ENCODE measurements around the gene SYMPK.

Gene SYMPK

DNA sequence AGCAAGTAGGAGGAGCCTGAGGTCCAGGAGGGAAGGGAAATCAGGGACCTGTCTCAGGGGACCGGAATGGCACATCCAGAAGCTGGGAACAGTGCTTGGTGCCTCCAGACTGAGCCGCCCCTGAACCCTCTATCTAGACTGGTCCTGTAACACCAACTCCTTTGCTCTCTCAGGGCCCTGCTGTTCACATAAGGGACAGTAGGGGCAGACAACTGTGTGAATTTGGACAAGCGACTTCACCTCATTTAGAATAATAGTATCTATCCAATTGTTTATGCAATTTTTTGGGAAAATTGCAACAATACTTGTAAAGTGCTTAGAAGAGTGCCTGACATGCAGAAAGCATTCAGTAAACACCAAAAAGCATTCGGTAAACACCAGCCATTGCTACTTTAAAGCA lies 14.0 kb downstream of the SYMPK start (continued):
- TF ChIP-seq, protein P1, sequence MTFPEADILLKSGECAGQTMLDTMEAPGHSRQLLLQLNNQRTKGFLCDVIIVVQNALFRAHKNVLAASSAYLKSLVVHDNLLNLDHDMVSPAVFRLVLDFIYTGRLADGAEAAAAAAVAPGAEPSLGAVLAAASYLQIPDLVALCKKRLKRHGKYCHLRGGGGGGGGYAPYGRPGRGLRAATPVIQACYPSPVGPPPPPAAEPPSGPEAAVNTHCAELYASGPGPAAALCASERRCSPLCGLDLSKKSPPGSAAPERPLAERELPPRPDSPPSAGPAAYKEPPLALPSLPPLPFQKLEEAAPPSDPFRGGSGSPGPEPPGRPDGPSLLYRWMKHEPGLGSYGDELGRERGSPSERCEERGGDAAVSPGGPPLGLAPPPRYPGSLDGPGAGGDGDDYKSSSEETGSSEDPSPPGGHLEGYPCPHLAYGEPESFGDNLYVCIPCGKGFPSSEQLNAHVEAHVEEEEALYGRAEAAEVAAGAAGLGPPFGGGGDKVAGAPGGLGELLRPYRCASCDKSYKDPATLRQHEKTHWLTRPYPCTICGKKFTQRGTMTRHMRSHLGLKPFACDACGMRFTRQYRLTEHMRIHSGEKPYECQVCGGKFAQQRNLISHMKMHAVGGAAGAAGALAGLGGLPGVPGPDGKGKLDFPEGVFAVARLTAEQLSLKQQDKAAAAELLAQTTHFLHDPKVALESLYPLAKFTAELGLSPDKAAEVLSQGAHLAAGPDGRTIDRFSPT (tag by site-specific recombination; IDR thresholded peaks at IDR 0.05), result no peak
- TF ChIP-seq ZNF132 (tag by site-specific recombination; IDR thresholded peaks at IDR 0.05; ENCODE audit: borderline replicate concordance), result no peak
- TF ChIP-seq, protein P2, sequence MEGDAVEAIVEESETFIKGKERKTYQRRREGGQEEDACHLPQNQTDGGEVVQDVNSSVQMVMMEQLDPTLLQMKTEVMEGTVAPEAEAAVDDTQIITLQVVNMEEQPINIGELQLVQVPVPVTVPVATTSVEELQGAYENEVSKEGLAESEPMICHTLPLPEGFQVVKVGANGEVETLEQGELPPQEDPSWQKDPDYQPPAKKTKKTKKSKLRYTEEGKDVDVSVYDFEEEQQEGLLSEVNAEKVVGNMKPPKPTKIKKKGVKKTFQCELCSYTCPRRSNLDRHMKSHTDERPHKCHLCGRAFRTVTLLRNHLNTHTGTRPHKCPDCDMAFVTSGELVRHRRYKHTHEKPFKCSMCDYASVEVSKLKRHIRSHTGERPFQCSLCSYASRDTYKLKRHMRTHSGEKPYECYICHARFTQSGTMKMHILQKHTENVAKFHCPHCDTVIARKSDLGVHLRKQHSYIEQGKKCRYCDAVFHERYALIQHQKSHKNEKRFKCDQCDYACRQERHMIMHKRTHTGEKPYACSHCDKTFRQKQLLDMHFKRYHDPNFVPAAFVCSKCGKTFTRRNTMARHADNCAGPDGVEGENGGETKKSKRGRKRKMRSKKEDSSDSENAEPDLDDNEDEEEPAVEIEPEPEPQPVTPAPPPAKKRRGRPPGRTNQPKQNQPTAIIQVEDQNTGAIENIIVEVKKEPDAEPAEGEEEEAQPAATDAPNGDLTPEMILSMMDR (tag by site-specific recombination; IDR thresholded peaks at IDR 0.05), result no peak
- TF ChIP-seq, protein P3, sequence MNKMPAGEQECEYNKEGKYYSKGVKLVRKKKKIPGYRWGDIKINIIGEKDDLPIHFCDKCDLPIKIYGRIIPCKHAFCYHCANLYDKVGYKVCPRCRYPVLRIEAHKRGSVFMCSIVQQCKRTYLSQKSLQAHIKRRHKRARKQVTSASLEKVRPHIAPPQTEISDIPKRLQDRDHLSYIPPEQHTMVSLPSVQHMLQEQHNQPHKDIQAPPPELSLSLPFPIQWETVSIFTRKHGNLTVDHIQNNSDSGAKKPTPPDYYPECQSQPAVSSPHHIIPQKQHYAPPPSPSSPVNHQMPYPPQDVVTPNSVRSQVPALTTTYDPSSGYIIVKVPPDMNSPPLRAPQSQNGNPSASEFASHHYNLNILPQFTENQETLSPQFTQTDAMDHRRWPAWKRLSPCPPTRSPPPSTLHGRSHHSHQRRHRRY (tag by site-specific recombination; IDR thresholded peaks at IDR 0.05), result no peak
- TF ChIP-seq, protein P4, sequence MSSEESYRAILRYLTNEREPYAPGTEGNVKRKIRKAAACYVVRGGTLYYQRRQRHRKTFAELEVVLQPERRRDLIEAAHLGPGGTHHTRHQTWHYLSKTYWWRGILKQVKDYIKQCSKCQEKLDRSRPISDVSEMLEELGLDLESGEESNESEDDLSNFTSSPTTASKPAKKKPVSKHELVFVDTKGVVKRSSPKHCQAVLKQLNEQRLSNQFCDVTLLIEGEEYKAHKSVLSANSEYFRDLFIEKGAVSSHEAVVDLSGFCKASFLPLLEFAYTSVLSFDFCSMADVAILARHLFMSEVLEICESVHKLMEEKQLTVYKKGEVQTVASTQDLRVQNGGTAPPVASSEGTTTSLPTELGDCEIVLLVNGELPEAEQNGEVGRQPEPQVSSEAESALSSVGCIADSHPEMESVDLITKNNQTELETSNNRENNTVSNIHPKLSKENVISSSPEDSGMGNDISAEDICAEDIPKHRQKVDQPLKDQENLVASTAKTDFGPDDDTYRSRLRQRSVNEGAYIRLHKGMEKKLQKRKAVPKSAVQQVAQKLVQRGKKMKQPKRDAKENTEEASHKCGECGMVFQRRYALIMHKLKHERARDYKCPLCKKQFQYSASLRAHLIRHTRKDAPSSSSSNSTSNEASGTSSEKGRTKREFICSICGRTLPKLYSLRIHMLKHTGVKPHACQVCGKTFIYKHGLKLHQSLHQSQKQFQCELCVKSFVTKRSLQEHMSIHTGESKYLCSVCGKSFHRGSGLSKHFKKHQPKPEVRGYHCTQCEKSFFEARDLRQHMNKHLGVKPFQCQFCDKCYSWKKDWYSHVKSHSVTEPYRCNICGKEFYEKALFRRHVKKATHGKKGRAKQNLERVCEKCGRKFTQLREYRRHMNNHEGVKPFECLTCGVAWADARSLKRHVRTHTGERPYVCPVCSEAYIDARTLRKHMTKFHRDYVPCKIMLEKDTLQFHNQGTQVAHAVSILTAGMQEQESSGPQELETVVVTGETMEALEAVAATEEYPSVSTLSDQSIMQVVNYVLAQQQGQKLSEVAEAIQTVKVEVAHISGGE (tag by site-specific recombination; conservative IDR thresholded peaks at IDR 0.05; ENCODE audit: low read depth), result no peak
- TF ChIP-seq, protein P5, sequence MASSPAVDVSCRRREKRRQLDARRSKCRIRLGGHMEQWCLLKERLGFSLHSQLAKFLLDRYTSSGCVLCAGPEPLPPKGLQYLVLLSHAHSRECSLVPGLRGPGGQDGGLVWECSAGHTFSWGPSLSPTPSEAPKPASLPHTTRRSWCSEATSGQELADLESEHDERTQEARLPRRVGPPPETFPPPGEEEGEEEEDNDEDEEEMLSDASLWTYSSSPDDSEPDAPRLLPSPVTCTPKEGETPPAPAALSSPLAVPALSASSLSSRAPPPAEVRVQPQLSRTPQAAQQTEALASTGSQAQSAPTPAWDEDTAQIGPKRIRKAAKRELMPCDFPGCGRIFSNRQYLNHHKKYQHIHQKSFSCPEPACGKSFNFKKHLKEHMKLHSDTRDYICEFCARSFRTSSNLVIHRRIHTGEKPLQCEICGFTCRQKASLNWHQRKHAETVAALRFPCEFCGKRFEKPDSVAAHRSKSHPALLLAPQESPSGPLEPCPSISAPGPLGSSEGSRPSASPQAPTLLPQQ (tag by site-specific recombination; IDR thresholded peaks at IDR 0.05), result no peak
- TF ChIP-seq, protein P6, sequence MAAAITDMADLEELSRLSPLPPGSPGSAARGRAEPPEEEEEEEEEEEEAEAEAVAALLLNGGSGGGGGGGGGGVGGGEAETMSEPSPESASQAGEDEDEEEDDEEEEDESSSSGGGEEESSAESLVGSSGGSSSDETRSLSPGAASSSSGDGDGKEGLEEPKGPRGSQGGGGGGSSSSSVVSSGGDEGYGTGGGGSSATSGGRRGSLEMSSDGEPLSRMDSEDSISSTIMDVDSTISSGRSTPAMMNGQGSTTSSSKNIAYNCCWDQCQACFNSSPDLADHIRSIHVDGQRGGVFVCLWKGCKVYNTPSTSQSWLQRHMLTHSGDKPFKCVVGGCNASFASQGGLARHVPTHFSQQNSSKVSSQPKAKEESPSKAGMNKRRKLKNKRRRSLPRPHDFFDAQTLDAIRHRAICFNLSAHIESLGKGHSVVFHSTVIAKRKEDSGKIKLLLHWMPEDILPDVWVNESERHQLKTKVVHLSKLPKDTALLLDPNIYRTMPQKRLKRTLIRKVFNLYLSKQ (tag by site-specific recombination; IDR thresholded peaks at IDR 0.05; ENCODE audit: borderline replicate concordance), result no peak

DNA sequence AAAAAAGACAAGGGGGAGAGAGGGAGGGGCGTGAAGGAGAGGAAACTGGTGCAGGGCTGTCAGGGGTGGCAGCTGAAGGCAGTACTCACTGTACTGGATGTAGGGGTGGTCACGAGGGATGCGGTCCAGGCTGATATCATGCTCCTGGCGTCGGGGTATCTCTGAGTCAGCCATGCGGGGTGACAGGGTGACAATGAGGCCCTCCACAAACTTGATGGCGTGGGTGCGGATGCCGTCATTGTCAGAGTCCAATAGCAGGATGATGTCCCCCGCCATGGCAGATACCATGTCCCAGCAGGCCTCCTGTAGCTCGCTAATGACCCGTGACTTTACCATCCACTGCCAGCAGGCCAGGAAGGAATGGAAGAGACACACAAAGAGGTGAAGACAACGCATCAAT lies 15.3 kb downstream of the SYMPK start:
- no peak for TF ChIP-seq ZNF426 (tag by site-specific recombination; IDR thresholded peaks at IDR 0.05)
- TF ChIP-seq, protein P7, sequence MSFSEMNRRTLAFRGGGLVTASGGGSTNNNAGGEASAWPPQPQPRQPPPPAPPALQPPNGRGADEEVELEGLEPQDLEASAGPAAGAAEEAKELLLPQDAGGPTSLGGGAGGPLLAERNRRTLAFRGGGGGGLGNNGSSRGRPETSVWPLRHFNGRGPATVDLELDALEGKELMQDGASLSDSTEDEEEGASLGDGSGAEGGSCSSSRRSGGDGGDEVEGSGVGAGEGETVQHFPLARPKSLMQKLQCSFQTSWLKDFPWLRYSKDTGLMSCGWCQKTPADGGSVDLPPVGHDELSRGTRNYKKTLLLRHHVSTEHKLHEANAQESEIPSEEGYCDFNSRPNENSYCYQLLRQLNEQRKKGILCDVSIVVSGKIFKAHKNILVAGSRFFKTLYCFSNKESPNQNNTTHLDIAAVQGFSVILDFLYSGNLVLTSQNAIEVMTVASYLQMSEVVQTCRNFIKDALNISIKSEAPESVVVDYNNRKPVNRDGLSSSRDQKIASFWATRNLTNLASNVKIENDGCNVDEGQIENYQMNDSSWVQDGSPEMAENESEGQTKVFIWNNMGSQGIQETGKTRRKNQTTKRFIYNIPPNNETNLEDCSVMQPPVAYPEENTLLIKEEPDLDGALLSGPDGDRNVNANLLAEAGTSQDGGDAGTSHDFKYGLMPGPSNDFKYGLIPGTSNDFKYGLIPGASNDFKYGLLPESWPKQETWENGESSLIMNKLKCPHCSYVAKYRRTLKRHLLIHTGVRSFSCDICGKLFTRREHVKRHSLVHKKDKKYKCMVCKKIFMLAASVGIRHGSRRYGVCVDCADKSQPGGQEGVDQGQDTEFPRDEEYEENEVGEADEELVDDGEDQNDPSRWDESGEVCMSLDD (tag by site-specific recombination; IDR thresholded peaks at IDR 0.05), result no peak
- TF ChIP-seq, protein P8, sequence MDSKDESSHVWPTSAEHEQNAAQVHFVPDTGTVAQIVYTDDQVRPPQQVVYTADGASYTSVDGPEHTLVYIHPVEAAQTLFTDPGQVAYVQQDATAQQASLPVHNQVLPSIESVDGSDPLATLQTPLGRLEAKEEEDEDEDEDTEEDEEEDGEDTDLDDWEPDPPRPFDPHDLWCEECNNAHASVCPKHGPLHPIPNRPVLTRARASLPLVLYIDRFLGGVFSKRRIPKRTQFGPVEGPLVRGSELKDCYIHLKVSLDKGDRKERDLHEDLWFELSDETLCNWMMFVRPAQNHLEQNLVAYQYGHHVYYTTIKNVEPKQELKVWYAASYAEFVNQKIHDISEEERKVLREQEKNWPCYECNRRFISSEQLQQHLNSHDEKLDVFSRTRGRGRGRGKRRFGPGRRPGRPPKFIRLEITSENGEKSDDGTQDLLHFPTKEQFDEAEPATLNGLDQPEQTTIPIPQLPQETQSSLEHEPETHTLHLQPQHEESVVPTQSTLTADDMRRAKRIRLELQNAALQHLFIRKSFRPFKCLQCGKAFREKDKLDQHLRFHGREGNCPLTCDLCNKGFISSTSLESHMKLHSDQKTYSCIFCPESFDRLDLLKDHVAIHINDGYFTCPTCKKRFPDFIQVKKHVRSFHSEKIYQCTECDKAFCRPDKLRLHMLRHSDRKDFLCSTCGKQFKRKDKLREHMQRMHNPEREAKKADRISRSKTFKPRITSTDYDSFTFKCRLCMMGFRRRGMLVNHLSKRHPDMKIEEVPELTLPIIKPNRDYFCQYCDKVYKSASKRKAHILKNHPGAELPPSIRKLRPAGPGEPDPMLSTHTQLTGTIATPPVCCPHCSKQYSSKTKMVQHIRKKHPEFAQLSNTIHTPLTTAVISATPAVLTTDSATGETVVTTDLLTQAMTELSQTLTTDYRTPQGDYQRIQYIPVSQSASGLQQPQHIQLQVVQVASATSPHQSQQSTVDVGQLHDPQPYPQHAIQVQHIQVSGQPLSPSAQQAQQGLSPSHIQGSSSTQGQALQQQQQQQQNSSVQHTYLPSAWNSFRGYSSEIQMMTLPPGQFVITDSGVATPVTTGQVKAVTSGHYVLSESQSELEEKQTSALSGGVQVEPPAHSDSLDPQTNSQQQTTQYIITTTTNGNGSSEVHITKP (tag by site-specific recombination; IDR thresholded peaks at IDR 0.05), result peak; percentile 99
- TF ChIP-seq ZNF350 (tag by site-specific recombination; IDR thresholded peaks at IDR 0.05), result no peak
- ChIA-PET POLR2A (interaction anchor here (0.6 kb wide), 1 partner anchor 139 kb away, joined by 3 read pairs; no protein-coding TSS in a partner anchor), CTCF (interaction anchor here (0.7 to 2.4 kb wide), 2 partner anchors 30 to 89 kb away, joined by 3 to 18 read pairs; no protein-coding TSS in a partner anchor)
- H3K4me3 ChIP-seq (ENCODE audit: low read depth, low read length), result no peak overlapping the region
- H3K36me3 ChIP-seq (ENCODE audit: control insufficient read depth in 2 of 2, insufficient read depth in 1 of 2, low read length in 2 of 2), result peaks cover 79 to 96% of the 10 kb centered on the region in 2 experiments
- H3K9me3 ChIP-seq (ENCODE audit: control insufficient read depth, insufficient read depth, low read depth, low read length), result no peaks in the 10 kb centered on the region
- no peaks in the 10 kb centered on the region for H3K4me1 ChIP-seq (ENCODE audit: control insufficient read depth, insufficient read depth, low read length)
- no peak overlapping the region for H3K27ac ChIP-seq (ENCODE audit: extremely low read depth, low read depth, low read length)

Measured in HEK293 (cell line).